ENCODE measurements around the gene HSD11B1.

Gene HSD11B1

DNA sequence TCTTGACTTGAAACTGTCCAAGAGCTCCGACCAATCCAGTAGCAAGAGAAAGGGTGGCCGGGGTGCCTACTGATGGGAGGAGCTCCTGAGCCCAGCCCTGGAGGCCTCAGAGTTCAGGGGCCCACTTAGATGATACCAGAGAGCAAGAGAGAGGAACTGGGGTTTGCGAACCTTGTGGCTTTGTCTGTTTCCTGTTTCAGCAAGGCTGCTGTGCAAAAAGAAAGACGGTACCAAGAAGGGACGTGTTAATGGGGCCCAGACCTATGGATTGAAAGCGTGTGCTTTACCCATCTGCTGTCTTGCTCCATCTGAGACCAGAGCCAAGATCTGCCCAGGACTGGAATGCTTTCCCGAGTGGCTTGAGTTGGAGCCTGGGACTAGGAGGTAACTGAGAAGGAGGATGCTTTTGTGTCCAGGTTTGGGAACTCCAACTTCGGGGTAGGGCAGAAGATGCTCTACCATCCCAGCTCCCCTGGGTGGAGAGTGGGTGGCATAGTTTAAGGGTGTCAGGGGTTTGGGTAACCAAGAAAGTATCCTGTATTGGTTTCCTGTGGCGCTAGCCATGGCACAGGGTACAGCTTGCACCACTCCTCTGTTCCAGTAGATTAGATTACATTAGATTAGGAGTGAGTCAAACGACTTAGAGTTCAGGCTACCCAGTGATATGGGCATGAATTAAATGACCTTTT lies 51.4 kb downstream of the HSD11B1 start, which contains the start of gene TRAF3IP3:
Gene TRAF3IP3, plus strand, starts transcription at position 128 of the 689 bp plus-strand sequence. CDS start 3,987 bp downstream, outside the sequence.
- DNase-seq (ENCODE audit: low read depth, low spot score) = peak; percentile 38

DNA sequence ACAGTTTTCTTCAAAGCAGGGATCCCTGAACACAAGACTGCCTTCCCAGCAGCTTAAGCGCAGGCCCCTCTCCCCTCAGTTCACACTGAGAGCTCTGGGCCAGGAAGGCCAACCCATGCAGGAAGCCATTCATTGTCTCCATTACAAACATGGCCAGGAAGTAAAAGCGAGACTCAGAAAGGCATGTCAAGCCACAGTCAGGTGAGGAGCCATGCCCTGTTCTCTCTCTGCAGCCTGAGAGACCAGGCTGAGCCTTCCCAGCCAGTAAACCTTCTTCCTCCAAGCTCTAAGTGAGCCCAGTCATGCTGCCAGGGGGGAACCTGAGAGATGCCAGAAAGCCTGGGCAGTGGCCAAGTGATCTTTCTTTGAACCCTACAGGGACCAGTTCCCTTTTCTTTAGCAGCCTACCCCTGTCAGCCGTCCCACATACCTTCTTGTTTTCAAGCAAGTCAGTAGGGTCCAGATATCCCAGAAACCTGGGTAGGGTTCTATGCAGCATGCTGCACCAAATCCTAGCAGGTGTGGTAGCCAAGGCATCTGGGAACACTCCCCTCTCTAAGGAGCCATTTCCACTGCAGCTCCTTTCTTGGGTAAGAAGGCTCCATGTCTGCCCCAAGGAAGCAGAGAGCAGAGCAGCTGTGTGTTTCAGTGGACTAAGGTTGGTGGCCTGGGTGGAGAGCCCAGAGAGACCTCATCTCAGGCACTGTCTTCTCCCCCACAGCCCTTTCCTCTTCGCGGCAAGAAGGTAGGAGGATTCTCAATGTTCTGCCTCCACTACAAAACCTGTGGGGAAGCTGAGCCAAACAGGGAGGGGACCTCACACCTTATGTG lies 52.2 kb downstream of the HSD11B1 start:
- DNase-seq (ENCODE audit: low read depth, low spot score) = no peak

DNA sequence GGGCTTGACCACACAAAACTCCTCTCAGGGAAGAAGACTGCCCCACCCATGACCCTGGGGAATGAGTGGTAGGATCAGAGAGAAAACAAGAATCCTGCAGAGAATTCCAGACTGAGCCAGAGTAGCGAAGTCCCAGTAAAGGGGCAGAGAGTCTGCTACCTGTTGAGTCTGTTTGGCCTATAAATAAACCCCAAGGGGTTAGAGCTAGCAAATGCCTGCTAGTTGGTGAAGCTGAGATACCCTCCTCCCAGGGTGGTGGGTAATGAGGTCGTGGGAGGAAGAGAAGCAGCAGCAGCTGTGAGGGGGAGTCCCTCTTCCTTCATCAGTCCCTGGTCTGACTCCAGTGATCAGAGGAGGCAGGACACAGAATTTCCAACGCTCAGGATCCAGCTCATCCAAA lies 53.8 kb downstream of the HSD11B1 start:
- no peak for DNase-seq (ENCODE audit: low read depth, low spot score)

DNA sequence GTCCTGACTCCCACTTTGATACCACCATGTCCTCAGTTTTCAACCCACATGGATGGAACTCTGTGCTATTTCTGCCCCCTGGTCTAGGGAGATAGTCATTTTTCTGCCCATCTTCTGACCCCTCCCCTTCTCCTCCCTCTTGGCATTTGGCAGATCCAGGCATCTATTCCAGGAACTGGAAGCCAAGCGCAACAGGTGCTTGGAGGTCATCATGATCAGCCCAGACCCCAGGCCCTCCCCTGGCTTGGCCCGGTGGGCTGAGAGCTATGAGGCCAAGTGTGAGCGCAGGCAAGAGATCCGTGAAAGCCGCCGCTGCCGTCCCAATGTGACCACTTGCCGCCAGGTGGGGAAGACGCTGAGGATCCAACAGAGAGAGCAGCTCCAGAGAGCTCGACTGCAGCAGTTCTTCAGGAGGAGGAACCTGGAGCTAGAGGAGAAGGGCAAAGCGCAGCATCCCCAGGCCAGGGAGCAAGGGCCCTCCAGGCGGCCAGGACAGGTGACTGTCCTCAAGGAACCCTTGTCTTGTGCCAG lies 55.2 kb downstream of the HSD11B1 start:
- DNase-seq (ENCODE audit: low read depth, low spot score) = no peak

DNA sequence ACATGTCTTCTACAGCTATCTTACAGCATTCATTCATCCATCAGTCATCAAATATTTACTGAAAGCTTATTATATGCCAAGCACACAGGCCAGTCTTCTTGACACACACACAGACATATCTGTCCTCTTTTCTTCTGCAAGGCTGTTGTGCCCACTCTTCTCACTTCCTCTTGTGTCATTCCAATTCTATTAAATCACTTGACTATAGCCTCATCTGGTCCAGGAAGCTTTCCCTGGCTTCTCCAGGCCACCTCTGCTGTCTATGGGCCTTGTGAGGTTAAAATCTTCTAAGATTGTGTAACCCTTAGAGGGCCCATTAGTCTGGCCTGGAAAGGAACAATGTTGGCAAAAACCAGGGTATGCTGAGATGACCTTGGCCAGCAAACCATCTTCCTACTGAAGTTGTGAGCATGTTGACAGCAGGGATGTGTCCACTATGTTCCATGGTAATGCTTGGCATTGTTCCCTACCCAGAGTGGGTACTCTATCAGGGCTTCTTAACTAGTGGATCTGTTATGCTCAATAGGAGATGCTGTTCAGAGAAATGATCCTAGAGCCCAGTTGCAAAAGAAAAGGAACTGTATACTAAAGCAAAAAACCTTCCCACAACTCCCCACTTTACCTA lies 56.5 kb downstream of the HSD11B1 start:
- DNase-seq (ENCODE audit: low read depth, low spot score) = no peak

DNA sequence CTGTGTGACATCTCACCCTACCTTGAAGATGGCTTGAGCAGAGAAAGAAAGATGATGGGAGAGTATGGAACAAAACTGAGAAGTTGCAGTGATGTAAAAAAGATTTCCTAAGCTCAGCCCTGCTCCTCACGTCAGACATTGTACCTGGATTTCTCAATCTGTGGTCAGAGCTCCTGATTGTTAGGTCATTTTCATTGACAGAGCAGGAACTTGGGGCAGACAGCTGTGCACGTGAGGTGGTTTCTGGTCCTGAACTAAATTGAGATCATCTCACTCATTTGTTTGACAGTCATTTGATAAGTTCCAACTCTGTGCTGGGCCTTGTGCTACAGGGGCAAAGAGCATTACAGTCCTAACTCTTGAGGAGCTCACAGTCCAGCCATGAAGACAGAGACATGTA lies 61.4 kb downstream of the HSD11B1 start:
- no peak for DNase-seq (ENCODE audit: low read depth, low spot score)

DNA sequence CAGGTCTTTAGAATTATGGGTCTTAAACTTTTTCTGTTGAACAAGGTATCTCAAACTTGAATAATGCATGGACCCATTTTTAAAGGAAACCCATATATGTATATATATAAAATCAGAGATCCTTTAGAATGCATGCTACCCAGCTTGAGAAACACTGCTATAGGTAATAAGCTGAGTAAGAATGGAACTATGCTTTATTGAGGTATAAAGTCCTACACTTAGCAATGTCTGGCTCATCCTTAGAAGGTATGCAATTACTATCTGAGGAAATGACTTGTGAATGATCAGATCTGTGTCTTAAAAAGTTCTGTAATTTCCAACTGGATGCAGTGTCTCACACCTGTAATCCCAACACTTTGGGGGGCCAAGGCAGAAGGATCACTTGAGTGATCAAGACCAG lies 62.5 kb downstream of the HSD11B1 start:
- DNase-seq (ENCODE audit: low read depth, low spot score) = no peak

DNA sequence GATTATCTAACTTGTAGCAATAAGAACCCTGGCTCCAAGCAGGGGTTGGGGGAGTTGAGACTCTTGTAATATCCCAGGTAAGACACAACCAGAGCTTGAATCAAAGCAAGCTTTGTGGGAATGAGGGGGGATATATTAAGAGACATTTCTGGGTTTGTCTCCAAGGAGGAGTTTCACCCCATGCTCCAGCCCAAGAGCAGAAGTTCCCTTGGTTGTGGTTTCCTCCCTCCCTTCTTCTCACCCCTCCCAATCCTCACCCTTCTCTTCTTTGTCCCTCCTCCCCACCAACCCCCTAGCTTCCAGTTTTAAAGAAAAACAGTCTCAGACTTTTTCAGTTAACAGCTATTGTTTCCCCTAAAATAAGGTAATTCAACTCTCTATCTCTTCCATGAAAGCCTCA lies 63.1 kb downstream of the HSD11B1 start:
- no peak for DNase-seq (ENCODE audit: low read depth, low spot score)

DNA sequence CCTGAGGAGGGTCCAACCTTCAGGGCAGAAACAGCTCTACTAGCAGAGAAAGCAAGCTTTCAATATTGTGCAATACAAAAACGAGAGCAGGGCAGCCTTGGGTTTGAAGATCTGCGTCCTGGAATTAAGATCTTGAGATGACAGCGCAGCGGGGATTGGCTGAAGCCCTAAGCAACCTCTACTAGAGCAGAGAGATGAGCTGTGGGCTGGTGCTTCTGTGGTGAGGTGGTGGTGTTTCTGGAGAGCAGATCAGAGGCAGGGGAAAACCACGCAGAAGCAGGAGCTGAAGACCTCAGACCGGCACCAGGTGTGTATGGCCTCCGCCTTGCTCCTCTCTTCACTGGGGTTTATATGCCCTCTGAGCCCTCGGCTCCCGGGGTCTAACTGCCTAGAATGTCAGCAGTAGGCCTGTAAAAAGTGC lies 63.7 kb downstream of the HSD11B1 start:
- peak; percentile 52 for DNase-seq (ENCODE audit: low read depth, low spot score)

DNA sequence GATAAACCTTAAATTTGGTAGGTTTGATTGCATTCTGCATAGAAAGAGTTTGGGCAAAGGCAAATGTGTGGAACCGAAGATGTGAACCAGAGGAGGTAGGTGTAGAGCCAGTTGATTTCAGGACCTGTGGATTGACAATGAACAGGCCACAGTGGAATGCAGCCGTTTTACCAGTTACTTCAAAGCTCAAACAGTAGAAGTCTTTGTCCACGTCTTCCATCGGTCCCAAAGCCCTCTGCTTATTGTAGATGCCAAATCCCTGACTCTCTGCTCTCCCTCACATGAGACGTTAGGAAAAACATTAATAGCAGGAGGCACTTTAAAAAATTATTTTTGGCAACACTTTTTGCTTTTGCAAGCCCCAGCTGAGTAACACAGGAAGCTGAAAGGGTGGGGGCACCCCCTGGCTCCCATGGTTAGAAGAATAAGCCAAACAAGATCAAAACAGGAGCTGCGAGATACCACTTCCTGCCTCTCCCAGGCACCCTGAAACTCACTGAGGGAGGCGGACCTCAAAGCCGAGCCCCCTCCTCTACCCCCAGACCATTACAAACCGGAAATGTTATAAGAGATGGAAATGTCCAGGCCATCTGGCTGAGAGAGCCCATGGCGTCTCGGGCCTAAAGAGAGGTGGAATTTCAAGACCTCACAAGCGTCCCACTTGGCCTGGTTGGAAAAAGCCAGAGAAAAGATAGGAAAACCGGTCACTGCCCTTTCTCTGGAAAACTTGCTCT lies 64.7 kb downstream of the HSD11B1 start:
- DNase-seq (ENCODE audit: low read depth, low spot score) = no peak

DNA sequence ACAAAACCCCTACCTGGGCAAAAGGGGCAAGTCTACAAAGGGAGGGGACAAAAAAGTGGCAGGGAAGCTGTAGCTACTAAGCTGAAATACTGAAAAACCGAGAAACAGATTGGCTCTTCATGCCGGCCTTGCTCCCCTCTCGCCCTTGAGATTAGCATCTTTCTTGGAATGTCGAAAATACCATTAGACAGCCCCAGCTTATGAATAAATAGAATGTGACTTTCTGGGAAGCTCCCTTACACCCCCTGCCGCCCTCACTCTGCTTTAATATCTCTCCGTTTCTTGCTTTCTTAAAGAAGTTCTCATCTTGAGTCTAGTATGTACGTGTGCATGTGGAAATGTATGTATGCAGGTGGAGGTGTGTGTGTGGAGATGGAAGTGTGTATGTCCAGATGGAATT lies 65.3 kb downstream of the HSD11B1 start:
- no peak for DNase-seq (ENCODE audit: low read depth, low spot score)

DNA sequence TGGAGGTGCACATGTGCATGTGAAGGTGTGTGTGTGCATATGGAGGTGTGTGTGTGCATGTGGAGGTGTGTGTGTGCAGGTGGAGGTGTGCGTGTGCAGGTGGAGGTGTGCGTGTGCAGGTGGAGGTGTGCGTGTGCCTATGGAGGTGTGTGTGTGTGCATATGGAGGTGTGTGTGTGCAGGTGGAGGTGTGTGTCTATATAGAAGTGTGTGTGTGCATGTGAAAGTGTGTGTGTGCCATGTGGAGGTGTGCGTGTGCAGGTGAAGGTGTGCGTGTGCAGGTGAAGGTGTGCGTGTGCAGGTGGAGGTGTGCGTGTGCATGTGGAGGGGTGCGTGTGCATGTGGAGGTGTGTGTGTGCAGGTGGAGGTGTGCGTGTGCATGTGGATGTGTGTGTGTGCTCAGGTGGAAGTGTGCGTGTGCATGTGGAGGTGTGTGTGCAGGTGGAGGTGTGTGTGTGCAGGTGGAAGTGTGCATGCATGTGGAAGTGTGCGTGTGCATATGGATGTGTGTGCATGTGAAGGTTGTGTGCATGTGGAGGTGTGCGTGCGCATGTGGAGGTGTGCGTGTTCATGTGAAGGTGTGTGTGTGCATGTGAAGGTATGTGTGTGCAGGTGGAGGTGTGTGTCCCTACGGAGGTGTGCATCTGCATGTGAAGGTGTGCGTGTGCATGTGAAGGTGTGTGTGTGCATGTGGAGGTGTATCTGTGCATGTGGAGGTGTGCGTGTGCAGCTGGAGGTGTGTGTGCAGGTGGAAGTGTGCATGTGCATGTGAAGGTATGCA lies 66.2 kb downstream of the HSD11B1 start:
- no peak for DNase-seq (ENCODE audit: low read depth, low spot score)

DNA sequence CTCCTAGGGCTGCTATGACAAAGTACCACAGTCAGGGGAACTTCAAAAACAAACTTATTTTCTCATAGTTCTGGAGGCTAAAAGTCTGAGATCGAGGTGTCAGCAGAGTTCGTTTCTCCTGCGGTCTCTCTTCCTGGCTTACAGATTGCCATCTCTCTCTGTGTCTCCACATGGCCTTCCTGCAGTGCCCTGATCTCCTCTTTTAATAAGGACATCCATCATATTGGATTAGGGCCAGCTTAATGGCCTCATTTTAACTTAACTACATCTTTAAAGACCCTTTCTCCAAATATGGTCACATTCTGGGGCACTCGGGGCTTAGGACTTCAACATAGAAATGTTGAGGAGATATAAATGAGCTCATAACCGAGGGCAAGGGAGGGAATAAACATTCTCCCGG lies 67.5 kb downstream of the HSD11B1 start:
- no peak for DNase-seq (ENCODE audit: low read depth, low spot score)

DNA sequence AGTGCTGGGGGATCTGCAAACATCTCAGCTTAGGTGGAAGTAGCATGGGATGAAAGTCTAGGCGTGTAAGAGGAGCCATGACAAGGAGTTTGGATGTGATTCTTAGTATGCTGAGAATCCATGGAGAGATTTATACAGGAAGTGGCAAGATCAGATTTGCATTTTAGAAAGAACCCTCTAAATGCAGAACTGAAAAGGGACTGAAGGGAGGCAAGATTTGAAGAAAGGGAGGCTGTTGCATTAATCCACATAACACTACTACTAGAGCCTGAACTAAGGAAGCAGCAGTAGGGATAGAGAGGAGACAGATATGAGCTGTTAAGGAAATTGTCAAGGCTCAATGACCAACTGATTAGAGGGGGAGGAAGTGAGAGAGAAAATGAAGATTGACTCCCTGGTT lies 69.9 kb downstream of the HSD11B1 start:
- DNase-seq (ENCODE audit: low read depth, low spot score) = no peak

DNA sequence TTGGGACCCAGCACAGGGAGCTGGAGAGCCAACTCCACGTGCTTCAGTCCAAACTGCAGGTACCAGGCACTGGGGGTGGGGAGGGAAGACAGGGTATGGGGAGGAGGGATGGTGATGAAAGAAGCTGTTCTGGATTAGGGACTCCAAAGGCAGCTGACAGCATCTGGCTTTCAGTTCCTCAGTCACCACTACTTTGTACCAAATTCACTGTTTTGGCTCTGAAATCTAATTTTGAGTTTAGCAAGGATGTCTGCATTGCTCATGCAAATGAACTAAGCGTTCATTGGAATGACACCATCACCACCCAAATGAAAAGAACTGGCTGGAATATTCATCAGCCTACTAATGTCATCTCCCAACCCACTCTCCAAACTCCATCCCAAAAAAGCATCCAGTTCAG lies 71.0 kb downstream of the HSD11B1 start:
- DNase-seq (ENCODE audit: low read depth, low spot score) = no peak

DNA sequence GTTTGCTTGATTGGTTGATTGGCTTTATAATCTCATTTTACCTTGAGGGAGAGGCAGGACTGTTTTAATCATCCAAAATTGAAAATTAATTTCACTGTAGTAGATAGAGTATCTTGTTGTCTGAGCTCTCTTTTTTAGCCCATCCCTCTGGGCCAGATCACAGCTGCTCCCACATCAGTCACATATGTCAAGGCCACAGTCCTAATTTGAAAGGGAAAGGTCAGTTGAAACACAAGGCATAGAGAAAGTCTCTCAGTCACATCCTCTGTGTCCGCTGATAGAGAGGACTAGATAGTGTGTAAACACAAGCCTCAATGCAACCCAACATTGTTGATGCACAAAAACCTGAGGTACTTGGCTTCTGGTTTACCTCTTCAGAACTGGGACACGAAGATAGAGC lies 72.9 kb downstream of the HSD11B1 start:
- DNase-seq (ENCODE audit: low read depth, low spot score) = no peak

DNA sequence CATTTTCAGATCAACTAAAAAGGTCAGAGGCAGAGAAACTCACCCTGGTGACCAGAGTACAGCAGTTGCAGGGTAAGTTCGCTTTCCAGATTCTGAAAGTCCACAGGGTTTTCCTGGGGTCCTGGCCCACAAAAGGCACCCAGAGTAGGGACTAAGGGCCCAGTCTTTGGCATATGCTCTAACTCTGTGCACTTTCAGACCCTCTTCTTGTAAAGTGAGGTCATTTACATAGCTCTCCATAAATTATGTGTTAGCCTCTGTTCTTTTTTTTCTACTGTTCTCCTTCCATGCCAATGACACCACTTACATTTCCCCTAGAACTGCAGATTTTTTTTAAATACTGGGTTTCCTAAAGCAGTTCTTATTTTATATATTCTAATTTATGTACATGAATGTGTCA lies 73.5 kb downstream of the HSD11B1 start:
- DNase-seq (ENCODE audit: low read depth, low spot score) = no peak

DNA sequence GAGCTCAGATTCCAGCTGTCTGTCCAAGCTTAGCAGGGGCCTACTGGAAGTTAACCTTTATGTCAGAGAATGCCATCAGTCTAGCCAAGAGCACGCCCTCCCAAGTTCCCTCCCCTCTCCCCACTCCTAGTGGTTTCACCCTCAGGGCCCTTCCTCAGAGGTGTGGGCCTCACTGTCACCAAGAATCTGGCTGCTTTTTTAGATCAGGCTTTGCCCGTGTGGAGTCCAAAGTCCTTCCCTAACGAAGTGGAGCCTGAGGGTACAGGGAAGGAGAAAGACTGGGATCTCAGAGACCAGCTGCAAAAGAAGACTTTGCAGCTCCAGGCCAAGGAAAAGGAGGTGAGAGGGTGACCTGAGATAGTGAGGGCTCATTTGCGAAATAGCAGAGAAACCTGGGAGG lies 75.6 kb downstream of the HSD11B1 start:
- no peak for DNase-seq (ENCODE audit: low read depth, low spot score)

DNA sequence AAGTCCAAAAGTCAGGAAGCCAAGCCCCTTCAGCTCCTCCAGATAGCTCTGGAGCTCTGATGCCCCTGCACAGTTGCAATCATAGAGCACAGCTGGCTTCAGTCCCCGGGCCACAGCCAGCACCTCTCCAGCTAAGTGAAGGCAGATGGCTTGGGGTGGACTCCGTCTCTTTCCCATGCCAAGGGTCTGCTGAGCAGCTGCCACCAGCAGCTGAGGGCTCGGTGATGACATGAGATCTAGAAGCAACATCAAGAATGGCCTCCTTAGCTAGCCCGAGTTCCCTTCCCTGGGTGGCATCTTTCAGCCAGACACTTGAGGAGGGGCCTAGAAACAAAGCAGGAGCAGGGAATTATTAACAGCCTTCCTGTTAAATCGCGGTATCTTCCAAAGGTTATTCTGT lies 78.7 kb downstream of the HSD11B1 start:
- DNase-seq (ENCODE audit: low read depth, low spot score) = no peak

Measured in activated naive CD8-positive, alpha-beta T cell treated with anti-CD3 and anti-CD28 coated beads, Interleukin-2, amount 50 U/mL, for 16 hours (primary cell).